A673 (cell line): ENCODE measurements around the gene GSTA2.

ENCODE experiments used
- EZH2 ChIP-seq: fragments of 200-600 bp; sonication (generic); IDR thresholded peaks from 2 replicates; pipeline ENCODE4 v1.6.1; 2017; ENCODE audit warnings: borderline replicate concordance, low read depth, mild to moderate bottlenecking, mixed read lengths, antibody characterized with exemption, low read length; ENCODE audit not compliant: poor library complexity, severe bottlenecking
- TF ChIP-seq, protein P1 (sequence below): fragments of 300-800, 200-600 bp; sonication (generic); conservative IDR thresholded peaks from 2 replicates; pipeline ENCODE4 v1.5.1; 2017; ENCODE audit warnings: low read depth, mild to moderate bottlenecking, antibody characterized with exemption, low read length, moderate library complexity, mixed read lengths

DNA sequence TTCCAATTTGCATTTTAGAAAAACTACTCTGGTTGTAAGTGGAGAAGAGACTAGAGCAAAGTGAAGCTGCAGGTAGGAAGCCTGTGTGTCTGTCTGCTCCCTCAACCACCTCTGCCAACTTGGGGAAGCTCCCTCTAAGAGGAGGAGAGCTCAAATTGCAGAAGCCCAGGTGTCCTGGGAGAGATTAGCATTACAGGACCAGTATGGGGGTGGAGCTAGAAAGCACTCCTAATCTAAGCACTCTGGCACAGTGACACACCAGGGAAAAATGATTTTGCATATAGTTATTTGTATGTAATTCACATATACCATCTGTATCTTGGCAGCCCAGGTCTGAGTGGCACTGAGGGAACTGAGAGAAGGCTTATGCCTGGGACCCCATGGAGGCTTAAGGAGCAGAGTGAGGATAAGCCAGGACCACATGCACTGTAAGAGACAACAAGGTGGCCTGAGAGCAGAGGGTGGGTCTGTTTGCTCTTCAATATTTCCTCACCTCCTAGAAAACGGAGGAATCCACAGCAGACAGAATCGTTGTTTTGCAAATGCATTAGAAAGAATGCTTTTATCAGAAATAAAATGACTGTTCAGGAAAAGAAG, 13.6 kb downstream of the GSTA2 start:
- TF ChIP-seq, protein P1, sequence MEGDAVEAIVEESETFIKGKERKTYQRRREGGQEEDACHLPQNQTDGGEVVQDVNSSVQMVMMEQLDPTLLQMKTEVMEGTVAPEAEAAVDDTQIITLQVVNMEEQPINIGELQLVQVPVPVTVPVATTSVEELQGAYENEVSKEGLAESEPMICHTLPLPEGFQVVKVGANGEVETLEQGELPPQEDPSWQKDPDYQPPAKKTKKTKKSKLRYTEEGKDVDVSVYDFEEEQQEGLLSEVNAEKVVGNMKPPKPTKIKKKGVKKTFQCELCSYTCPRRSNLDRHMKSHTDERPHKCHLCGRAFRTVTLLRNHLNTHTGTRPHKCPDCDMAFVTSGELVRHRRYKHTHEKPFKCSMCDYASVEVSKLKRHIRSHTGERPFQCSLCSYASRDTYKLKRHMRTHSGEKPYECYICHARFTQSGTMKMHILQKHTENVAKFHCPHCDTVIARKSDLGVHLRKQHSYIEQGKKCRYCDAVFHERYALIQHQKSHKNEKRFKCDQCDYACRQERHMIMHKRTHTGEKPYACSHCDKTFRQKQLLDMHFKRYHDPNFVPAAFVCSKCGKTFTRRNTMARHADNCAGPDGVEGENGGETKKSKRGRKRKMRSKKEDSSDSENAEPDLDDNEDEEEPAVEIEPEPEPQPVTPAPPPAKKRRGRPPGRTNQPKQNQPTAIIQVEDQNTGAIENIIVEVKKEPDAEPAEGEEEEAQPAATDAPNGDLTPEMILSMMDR = no peak
- TF ChIP-seq EZH2 = no peak
